Islet of Langerhans (tissue), 1 donor: ENCODE data around the gene PLD1.
"Not testable (repeated sequence)": the region's sequence is repeated elsewhere in the genome, so short reads cannot be mapped to it uniquely, and the experiment has no call there.

Experiments
- FAIRE-seq: peaks from one replicate; lab custom pipeline; 2011; peaks lifted over from hg19 to GRCh38; lab: Jason Lieb, UNC

The PLD1 gene

GRCh38 chr3:171768986-171769385 lies 41.3 kb downstream of the PLD1 start:
- no peak for FAIRE-seq

- no peak for FAIRE-seq
These were observed 41.9 kb downstream of the PLD1 start for GRCh38 chr3:171768281-171768900.

GRCh38 chr3:171765511-171765887 lies 44.8 kb downstream of the PLD1 start:
- FAIRE-seq, result no peak

- no peak for FAIRE-seq
These were observed 46.9 kb downstream of the PLD1 start for GRCh38 chr3:171763392-171763791.

- FAIRE-seq, result no peak
These were observed 49.8 kb downstream of the PLD1 start for GRCh38 chr3:171760477-171760876.

GRCh38 chr3:171758109-171758508 lies 52.2 kb downstream of the PLD1 start:
- no peak for FAIRE-seq

- FAIRE-seq, result no peak
These were observed 52.8 kb downstream of the PLD1 start for GRCh38 chr3:171757361-171758034.

GRCh38 chr3:171755656-171756055 lies 54.6 kb downstream of the PLD1 start:
- no peak for FAIRE-seq

GRCh38 chr3:171755015-171755589 lies 55.2 kb downstream of the PLD1 start:
- no peak for FAIRE-seq

GRCh38 chr3:171753665-171754408 lies 56.4 kb downstream of the PLD1 start:
- FAIRE-seq, result no peak

- no peak for FAIRE-seq
These were observed 57.2 kb downstream of the PLD1 start for GRCh38 chr3:171753025-171753472.

- no peak for FAIRE-seq
These were observed 58.0 kb downstream of the PLD1 start for GRCh38 chr3:171752329-171752728.

- FAIRE-seq, result no peak
These were observed 61.2 kb downstream of the PLD1 start for GRCh38 chr3:171749124-171749523.

- no peak for FAIRE-seq
These were observed 62.0 kb downstream of the PLD1 start for GRCh38 chr3:171748064-171748924.

GRCh38 chr3:171747223-171747920 lies 62.9 kb downstream of the PLD1 start:
- FAIRE-seq, result no peak

GRCh38 chr3:171746320-171747222 lies 63.7 kb downstream of the PLD1 start:
- FAIRE-seq, result not testable (repeated sequence)

GRCh38 chr3:171745577-171746319 lies 64.5 kb downstream of the PLD1 start:
- FAIRE-seq, result no peak

- no peak for FAIRE-seq
These were observed 66.0 kb downstream of the PLD1 start for GRCh38 chr3:171744158-171744741.
